ENCODE results near the gene TDP2. TPM values are rescaled to one million over a fixed set of nuclear protein-coding genes. Genes with fewer than 3 reads are reported as not detected.

The TDP2 gene
- total RNA-seq, 4 donors from 2014 or later, result 45.7 to 73.1 (median 49.5) TPM

GRCh38 chr6:24646771-24647170 is 19.9 kb downstream of the TDP2 start:
- TF ChIP-seq CTCF (IDR thresholded peaks at IDR 0.05; ENCODE audit: low read depth), result no peak

GRCh38 chr6:24644377-24644776 is 22.3 kb downstream of the TDP2 start:
- no peak for TF ChIP-seq CTCF (IDR thresholded peaks at IDR 0.05; ENCODE audit: low read depth)

GRCh38 chr6:24643920-24644319 is 22.8 kb downstream of the TDP2 start:
- TF ChIP-seq CTCF (IDR thresholded peaks at IDR 0.05; ENCODE audit: low read depth), result no peak

GRCh38 chr6:24642061-24642460 is 24.6 kb downstream of the TDP2 start:
- no peak for TF ChIP-seq CTCF (IDR thresholded peaks at IDR 0.05; ENCODE audit: low read depth)

- no peak for TF ChIP-seq CTCF (IDR thresholded peaks at IDR 0.05; ENCODE audit: low read depth)
Measured at GRCh38 chr6:24640166-24640565, 26.5 kb downstream of the TDP2 start.

- TF ChIP-seq CTCF (IDR thresholded peaks at IDR 0.05; ENCODE audit: low read depth), result no peak
Measured at GRCh38 chr6:24636681-24637080, 30.0 kb downstream of the TDP2 start.

- TF ChIP-seq CTCF (IDR thresholded peaks at IDR 0.05; ENCODE audit: low read depth), result no peak
Measured at GRCh38 chr6:24632573-24632972, 34.1 kb downstream of the TDP2 start.
